KMS-11 (cell line): ENCODE data around the gene ZNF70.

Experiments used
- H2AFZ ChIP-seq: fragments of 200-600 bp; sonication (generic); 2 replicates; pipeline ENCODE4 v1.6.1; 2016; ENCODE audit warnings: antibody characterized with exemption, mixed run types, low read depth
- H3K27ac ChIP-seq: fragments of 200-600 bp; sonication (generic); 2 replicates; pipeline ENCODE4 v1.6.1; 2016; ENCODE audit warnings: mild to moderate bottlenecking, mixed run types
- H3K27me3 ChIP-seq: fragments of 200-600 bp; sonication (generic); 2 replicates; pipeline ENCODE4 v1.6.1; 2017; ENCODE audit warnings: mild to moderate bottlenecking, low read depth, mixed run types, moderate library complexity; ENCODE audit not compliant: insufficient read depth
- H3K36me3 ChIP-seq: fragments of 200-600 bp; sonication (generic); 2 replicates; pipeline ENCODE4 v1.6.1; 2017; ENCODE audit warnings: mild to moderate bottlenecking, mixed run types; ENCODE audit not compliant: insufficient read depth
- H3K4me1 ChIP-seq: fragments of 200-600 bp; sonication (generic); 2 replicates; pipeline ENCODE4 v1.6.1; 2016; ENCODE audit warnings: mild to moderate bottlenecking, low read depth, mixed run types; ENCODE audit not compliant: poor library complexity, severe bottlenecking
- H3K4me2 ChIP-seq: fragments of 200-600 bp; sonication (generic); 2 replicates; pipeline ENCODE4 v1.7.0; 2016; ENCODE audit warnings: mild to moderate bottlenecking, mixed run types
- H3K4me3 ChIP-seq: fragments of 200-600 bp; sonication (generic); IDR thresholded peaks from 2 replicates; pipeline ENCODE4 v1.6.1; 2017; ENCODE audit warnings: low read depth, low read length, mixed read lengths; ENCODE audit not compliant: insufficient read depth
- H3K79me2 ChIP-seq: fragments of 200-600 bp; sonication (generic); 2 replicates; pipeline ENCODE4 v1.6.1; 2016; ENCODE audit warnings: low read depth, mixed run types; ENCODE audit not compliant: insufficient read depth
- H3K9ac ChIP-seq: fragments of 200-600 bp; sonication (generic); 2 replicates; pipeline ENCODE4 v1.6.1; 2016; ENCODE audit warnings: mild to moderate bottlenecking, mixed run types
- H4K20me1 ChIP-seq: fragments of 200-600 bp; sonication (generic); 2 replicates; pipeline ENCODE4 v1.6.1; 2016; ENCODE audit warnings: mild to moderate bottlenecking, mixed run types; ENCODE audit not compliant: insufficient read depth
- TF ChIP-seq, protein P1 (sequence below): fragments of 200-600 bp; sonication (generic); conservative IDR thresholded peaks from 2 replicates; pipeline ENCODE4 v1.6.1; 2017; ENCODE audit warnings: low read depth, mild to moderate bottlenecking, antibody characterized with exemption, low read length, moderate library complexity, mixed read lengths

ZNF70 gene

DNA sequence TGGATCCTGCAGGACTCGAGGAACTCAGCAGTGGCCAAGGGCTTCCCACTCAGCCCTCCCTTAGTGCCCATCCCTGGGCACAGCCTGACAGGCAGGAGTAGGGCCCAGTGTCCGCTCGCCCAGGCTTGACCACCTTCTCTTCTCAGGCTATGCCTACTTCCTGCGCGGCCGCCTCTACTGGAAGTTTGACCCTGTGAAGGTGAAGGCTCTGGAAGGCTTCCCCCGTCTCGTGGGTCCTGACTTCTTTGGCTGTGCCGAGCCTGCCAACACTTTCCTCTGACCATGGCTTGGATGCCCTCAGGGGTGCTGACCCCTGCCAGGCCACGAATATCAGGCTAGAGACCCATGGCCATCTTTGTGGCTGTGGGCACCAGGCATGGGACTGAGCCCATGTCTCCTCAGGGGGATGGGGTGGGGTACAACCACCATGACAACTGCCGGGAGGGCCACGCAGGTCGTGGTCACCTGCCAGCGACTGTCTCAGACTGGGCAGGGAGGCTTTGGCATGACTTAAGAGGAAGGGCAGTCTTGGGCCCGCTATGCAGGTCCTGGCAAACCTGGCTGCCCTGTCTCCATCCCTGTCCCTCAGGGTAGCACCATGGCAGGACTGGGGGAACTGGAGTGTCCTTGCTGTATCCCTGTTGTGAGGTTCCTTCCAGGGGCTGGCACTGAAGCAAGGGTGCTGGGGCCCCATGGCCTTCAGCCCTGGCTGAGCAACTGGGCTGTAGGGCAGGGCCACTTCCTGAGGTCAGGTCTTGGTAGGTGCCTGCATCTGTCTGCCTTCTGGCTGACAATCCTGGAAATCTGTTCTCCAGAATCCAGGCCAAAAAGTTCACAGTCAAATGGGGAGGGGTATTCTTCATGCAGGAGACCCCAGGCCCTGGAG, 32.6 kb upstream of the ZNF70 start:
- Histone ChIP-seq H3K27me3 (no peaks in the 10 kb centered on the region), H3K4me3 (no peak overlapping the region), H3K36me3 (no peaks in the 10 kb centered on the region), H3K4me2 (no peak overlapping the region), H3K4me1 (peaks cover 31% of the 10 kb centered on the region), H3K27ac (no peak overlapping the region), H3K9ac (no peak overlapping the region), H3K79me2 (peaks cover 13% of the 10 kb centered on the region), H2AFZ (no peak overlapping the region), H4K20me1 (peaks cover 8% of the 10 kb centered on the region; the same call in 1 of the 2 replicates)
- TF ChIP-seq, protein P1, sequence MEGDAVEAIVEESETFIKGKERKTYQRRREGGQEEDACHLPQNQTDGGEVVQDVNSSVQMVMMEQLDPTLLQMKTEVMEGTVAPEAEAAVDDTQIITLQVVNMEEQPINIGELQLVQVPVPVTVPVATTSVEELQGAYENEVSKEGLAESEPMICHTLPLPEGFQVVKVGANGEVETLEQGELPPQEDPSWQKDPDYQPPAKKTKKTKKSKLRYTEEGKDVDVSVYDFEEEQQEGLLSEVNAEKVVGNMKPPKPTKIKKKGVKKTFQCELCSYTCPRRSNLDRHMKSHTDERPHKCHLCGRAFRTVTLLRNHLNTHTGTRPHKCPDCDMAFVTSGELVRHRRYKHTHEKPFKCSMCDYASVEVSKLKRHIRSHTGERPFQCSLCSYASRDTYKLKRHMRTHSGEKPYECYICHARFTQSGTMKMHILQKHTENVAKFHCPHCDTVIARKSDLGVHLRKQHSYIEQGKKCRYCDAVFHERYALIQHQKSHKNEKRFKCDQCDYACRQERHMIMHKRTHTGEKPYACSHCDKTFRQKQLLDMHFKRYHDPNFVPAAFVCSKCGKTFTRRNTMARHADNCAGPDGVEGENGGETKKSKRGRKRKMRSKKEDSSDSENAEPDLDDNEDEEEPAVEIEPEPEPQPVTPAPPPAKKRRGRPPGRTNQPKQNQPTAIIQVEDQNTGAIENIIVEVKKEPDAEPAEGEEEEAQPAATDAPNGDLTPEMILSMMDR, result no peak

DNA sequence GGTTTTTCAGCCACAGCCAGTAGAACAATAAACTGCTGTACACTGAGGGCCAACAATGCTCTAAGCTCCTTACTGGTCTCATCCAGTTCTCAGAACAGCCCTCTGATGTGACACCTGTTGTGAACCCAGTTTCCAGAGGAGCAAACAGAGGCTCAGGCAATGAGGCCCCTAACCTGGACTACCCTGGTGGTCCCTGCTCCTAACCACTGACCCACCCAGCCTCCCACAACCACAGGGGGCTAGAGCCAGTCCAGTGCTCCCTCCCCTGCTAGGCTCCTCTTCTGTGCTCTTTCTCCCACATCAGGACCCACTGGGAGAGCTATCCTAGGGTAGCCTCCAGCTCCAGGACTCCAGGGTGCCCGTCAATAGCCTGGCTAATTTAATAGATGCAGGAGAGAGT, 31.8 kb upstream of the ZNF70 start:
- TF ChIP-seq, protein P1, result no peak

DNA sequence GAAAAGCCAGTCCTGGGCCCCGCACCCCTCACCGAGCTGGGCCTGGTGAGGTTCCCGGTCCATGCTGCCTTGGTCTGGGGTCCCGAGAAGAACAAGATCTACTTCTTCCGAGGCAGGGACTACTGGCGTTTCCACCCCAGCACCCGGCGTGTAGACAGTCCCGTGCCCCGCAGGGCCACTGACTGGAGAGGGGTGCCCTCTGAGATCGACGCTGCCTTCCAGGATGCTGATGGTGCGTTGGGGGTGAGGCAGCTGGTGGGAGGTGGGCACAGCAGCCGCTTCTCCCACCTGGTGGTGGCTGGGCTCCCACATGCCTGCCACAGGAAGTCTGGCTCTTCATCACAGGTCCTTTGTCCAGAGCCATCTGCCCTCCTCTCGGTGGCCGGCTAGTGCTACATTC, 31.3 kb upstream of the ZNF70 start:
- no peak overlapping the region for H3K27ac ChIP-seq
- no peak overlapping the region for H3K4me2 ChIP-seq
- peaks cover under 1% of the 10 kb centered on the region; the same call in 1 of the 2 replicates for H3K79me2 ChIP-seq
- H3K27me3 ChIP-seq, result no peaks in the 10 kb centered on the region
- no peak overlapping the region for H2AFZ ChIP-seq
- no peaks in the 10 kb centered on the region for H4K20me1 ChIP-seq
- H3K4me3 ChIP-seq, result no peak overlapping the region
- H3K9ac ChIP-seq, result no peak overlapping the region
- peaks cover 22% of the 10 kb centered on the region for H3K4me1 ChIP-seq
- no peaks in the 10 kb centered on the region for H3K36me3 ChIP-seq
- TF ChIP-seq, protein P1, result no peak

More for the DNA sequence above, 31.8 kb upstream of the ZNF70 start:
- Histone ChIP-seq H3K4me2 (no peak overlapping the region), H3K4me1 (peaks cover 23% of the 10 kb centered on the region), H3K4me3 (no peak overlapping the region), H2AFZ (no peak overlapping the region), H3K79me2 (peaks cover 5% of the 10 kb centered on the region), H3K9ac (no peak overlapping the region), H3K36me3 (no peaks in the 10 kb centered on the region), H3K27me3 (no peaks in the 10 kb centered on the region), H4K20me1 (no peaks in the 10 kb centered on the region), H3K27ac (no peak overlapping the region)

DNA sequence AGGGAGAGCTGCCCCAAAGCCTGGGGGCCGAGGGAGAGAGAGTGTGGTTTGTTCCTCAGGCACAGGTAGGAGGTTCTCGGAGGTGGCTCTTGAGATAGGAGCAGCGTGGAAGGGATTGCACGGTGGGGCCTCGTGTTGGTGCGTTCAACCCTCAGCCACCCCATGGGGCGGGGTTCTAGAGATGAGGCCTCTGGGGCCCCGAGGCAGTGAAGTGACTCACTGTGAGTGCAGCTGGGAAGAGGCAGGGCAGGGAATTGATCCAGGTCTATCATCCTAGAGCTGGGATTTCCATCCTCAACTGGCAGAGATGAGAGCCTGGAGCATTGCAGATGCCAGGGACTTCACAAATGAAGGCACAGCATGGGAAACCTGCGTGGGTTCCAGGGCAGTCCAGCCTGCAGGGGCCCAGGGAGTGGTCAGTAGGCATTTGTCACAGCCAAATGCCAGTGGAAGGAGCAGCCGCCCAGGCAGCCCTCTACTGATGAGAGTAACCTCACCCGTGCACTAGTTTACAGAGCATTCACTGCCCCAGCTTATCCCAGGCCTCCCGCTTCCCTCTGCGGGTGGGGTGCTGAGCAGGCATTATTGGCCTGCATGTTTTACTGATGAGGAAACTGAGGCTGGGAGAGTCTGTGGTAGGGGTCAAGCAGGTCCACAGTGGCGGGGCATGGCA, 30.7 kb upstream of the ZNF70 start:
- Histone ChIP-seq H3K4me3 (no peak overlapping the region), H3K27me3 (no peaks in the 10 kb centered on the region), H3K4me1 (peaks cover 22% of the 10 kb centered on the region), H3K4me2 (no peak overlapping the region), H3K79me2 (no peaks in the 10 kb centered on the region), H4K20me1 (no peaks in the 10 kb centered on the region), H2AFZ (no peak overlapping the region), H3K36me3 (no peaks in the 10 kb centered on the region), H3K27ac (no peak overlapping the region), H3K9ac (no peak overlapping the region)
- TF ChIP-seq, protein P1, result no peak
